Stimulated activated CD8-positive, alpha-beta memory T cell treated with anti-CD3 and anti-CD28 coated beads, Interleukin-7, amount 100 ng/mL, for 24 hours (primary cell): ENCODE results near the gene EXOC4.

ENCODE experiments used
- DNase-seq: peaks from one replicate; pipeline ENCODE4 v3.0.0-alpha.2; 2020; ENCODE audit warnings: low read depth

The EXOC4 gene

DNA sequence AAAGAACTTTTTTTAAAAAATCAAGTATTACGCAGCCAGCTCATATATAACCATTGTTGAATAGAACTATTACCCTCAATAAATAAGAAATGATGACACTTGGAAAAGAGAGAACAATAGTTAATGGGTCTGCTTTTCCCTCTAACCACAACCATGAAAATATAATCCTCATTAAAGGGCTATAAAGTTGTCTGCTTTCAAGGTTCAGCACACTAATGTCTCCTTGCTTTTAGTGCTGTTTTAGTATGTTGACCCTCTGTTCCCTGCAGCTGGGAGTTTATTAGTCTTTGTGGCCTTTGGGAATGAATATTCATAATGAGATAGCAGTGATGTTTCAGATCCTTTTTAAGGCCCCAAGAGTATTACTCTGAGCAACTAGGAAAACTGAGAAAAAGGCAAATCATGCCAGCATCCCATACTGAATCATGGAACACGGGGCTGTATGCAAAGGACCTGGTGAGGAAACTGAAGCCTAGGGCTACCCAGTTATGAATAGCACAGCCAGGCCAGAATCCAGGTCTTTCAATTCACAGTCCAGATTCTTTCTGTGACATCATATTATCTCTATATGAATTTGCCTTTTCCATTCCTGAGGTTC is 542.3 kb downstream of the EXOC4 start:
- no peak for DNase-seq

DNA sequence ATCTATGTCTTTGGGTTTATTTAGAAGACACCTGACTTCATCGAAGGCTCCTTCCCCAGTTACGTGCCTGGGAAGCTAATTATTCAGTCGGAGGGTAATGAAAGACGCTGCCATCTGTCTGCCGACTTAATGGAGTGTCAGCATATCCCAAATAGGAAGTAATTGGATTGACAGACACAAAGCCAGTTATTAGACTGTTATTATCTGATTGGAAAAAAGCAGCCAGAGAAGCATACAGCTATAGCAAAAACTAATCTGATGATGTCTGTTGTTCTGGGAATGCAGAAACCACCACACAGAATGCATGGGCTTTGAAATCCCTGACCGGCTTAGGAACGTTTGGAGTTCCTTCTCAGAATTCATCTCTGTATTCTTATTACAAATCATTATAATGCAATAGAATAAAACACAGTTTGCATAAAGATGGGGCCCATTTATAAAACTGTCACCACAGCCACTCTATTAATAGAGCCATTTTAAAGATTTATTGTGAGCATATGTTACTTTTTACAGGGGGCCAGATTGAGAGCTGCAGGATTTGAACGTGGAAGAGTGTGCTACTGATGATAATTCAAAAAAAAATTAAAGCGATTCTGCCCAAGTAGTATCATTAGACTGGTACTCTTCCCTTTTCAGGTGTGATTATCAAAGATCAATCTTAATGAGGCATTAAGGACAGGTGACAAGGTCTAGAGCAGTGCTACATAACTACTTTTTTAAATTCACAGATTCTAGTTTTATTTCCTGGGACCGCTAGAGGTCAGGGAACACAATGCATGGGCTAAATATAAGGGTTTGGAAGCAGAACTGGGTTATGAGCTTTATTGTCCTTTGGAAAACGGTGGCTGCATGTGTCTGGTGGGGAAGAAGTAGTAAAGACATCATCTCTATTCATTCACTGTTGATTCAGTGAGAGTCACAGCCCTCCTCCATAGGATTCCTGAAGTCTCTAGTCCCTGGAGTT is 544.2 kb downstream of the EXOC4 start:
- no peak for DNase-seq

DNA sequence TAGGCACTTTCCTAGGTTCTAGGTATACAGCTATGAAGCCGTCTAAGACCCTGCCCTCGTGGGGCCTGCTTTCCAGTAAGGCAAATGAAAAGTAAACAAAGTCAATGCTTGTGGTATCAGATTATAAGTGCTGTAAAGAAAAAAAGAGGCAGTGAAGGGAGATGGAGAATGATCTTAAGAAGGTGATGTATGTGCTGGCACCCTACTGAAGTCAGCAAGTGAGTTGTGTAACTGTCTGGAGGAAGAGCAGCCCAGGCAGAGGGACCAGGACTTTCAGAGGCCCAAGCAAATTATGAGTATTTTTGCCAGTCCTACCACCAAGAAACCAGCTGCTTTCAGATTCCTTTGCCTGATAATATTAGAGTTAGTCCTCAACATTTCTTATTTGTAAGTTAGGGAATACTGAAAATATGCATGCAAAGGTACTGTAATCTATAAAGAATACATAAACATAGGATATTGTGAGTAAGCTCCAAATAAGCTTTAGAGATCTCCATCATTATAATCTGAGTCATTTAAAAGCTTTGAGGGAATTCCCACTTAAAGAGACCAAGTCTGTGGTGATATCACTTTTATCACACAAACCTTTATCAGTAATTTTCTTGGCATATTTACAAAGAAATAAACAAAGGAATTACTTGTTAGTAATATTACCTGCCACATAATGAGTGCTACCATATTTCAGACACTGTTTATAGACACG is 545.1 kb downstream of the EXOC4 start:
- DNase-seq = no peak

DNA sequence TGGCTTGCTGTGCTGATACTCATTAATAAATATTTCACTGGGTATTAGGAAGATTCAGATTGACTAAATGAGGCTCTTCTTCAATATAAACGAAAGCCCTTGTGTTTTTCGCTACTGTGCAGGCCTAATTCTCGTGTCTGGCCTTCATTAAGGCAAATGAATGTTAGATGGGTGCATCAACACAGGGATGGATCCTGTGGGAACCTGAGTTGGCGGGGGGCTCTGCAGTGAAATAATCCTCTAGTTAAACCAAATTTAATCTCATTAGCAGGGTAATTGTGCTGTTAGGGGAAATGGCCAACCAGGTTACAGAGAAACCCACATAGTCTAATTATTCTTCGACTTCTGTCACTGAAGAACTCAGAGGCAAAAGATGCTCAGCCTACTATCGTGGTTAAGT is 548.5 kb downstream of the EXOC4 start:
- DNase-seq = no peak

DNA sequence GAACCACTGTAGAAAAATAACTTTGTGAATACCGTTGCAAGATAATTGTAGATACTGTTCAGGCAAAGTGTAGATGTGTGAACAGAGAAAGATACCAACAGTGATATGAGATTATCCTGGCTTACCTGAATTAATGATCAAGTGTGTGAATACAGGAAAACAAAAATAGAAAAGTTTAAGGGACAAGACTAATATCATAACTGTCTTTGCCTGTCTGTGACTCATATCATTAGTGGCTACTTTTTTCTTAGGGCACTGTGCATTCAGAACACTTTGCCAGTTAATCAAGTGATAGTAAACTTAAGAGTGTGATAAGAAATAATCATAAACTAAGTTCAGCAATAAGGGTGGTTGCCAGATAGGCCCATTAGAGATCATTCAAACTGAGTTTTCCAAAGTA is 551.2 kb downstream of the EXOC4 start:
- DNase-seq = no peak

- DNase-seq = no peak
Measured at GRCh38 chr7:133805426-133805825, 552.5 kb downstream of the EXOC4 start.

- no peak for DNase-seq
Measured at GRCh38 chr7:133807624-133808492, 555.0 kb downstream of the EXOC4 start.

- DNase-seq = no peak
Measured at GRCh38 chr7:133808493-133808866, 555.6 kb downstream of the EXOC4 start.

DNA sequence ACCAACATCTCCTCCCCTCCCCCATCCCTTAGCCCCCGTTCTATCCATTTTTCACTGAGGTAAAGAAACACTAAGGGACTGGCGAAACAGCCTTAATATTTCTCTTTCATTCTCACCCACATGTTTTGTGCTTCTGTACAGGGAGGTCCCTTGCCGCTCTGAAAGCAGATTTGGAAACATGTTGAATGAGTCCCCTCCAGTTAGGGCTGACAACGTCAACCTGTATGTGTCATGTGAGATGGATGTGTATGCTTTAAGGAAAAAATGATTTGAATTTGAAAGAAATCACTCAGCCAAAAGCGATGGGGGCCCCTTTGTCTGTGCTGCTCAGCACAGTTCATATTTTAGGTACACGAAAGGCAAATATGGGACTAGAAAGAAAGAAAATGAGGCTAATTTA is 560.0 kb downstream of the EXOC4 start:
- no peak for DNase-seq

DNA sequence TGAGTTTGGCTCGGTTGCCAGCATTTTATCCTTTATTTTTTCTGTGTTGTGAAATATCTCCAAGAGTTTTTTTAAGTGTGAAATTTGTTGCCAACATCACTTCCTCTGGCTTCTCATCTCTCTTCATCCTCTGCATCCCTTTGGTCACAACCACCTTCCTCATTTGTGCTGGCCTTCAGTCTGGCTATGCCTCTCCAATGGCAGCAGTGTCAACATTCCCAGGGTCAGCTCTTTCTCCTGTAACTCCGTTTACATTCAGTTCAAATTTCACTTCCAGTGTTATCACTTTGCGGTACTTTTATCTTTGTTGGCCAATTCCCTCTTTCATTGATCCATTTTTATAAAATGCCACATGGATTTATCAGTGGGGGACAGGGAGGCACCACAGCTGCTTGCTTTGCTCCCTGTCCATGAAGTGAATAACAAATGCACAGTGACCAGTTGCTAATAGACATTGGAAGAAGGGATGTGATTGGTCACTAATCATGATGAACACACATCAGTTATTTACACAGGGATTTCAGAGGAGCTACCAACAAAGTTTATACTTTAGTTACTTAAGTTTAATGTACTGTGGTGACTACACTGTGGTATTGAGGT is 562.8 kb downstream of the EXOC4 start:
- no peak for DNase-seq

GRCh38 chr7:133819695-133820094 is 566.8 kb downstream of the EXOC4 start:
- no peak for DNase-seq

DNA sequence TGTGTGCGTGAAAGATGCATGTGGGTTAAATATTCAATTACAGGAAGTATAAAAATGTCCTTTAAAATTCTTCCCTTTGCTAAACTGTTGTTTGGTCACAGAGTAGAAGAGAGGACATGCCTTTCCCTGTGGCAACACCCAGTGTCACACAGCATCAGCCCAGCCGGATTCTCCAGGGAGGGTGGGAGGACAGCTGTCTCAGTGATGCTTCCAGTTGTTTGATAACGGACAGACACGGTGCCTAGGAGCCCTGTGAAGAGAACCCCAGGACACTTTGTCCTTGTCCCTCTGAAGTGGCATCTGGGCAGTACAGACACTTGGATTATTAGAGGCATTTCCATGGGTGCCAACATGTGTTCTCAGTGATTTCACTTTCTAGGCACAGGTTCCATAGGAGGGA is 567.7 kb downstream of the EXOC4 start:
- no peak for DNase-seq

GRCh38 chr7:133821171-133821570 is 568.3 kb downstream of the EXOC4 start:
- DNase-seq = no peak

- DNase-seq = no peak
Measured at GRCh38 chr7:133822001-133822641, 569.2 kb downstream of the EXOC4 start.

- DNase-seq = no peak
Measured at GRCh38 chr7:133822868-133823552, 570.1 kb downstream of the EXOC4 start.

GRCh38 chr7:133824132-133824531 is 571.3 kb downstream of the EXOC4 start:
- DNase-seq = no peak

DNA sequence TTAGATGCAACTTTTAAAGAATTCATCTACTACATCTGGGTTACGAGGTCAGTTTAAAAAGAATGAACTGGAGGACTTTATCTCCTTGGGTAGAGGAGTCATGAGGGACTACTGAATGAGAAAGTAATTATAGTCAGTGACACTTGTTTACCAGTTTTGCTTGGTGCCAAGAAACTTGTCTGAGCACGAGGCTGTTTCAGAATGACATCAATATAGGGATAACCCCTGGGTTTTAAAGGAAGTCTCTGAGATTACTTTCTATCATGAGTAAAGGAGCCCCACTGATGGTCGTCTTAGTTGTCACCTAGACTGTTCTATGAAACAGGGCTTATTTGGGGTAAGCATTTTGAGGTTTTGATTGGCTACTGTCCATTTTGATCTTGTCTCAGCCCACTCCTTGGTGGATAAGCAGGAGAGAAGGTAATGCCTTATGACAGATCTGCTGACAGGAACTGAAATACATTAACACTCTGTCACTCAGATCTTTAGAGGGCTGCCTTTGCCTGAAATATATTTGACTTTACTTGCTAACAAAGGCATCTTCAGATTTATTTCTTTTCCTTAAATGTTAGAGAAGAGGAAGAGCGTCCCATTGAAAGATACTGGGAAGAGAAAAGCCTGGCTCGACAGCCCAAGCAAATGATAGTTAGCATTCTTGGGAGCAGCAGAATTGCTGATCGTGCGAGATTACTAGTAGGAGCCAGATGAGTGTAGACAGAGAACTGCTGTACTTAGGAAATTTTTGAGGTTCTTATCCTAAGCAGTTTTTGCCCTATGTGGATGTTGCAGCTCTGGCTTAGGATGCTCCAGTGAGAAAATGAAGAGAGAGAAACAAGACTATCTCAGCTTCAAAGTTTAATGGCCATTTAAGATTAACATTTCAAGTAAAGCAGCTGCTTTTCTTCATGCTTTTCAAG is 575.1 kb downstream of the EXOC4 start:
- no peak for DNase-seq

- no peak for DNase-seq
Measured at GRCh38 chr7:133828906-133829305, 576.0 kb downstream of the EXOC4 start.

DNA sequence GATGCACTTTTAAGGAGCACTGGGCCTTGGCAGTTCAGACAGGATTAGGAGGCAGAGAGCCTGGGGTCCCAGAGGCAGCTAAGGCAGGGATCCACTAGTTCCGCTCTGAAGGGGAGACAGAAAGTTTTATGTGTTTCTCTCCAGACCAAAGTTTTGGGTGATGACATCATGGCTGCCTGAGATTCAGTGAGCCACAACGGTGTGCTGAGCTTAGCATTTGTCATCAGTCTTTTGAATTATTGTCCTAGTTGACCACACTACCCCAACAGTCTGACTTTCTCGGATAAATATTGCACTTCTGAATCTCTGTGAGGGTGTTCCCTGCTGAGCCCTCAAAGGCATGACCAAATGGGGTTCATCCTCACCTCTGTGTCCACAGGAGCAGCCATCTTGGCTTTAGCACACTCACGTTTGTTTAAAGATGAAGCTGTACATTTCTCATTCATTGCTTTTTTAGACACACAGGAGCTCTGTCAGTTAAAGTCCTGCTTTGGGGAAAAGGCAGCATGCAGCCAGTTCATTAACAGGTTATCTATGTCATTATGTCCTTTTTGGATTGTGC is 576.5 kb downstream of the EXOC4 start:
- no peak for DNase-seq
